ENCODE measurements around the gene MALRD1. TPM values are rescaled to one million over a fixed set of nuclear protein-coding genes. Genes with fewer than 3 reads are reported as not detected.

Gene MALRD1
- total RNA-seq, 1 donor from 2014 or later = 0.28 TPM

DNA sequence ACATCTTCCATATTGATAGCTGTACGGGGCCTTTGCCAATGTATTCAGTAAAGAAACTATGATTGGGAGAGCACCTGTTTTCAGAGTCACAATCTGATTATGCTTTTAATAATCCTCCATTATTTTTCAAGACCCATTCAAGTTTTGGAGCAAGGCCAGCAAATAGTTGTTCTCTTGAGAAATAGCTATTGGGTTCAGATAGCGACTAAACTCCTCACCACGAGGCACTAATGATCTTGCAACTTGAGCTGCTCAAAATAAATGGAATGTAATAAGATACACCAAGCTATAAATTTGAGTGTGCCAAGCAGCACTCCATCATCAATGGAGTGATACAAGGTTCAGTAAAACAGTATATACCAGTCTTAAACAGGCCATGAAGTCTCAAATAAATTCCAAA lies 7.4 kb upstream of the MALRD1 start:
- Mint-ChIP-seq H3K4me1 (ENCODE audit: unreplicated experiment) (no peaks in the 10 kb centered on the region), H3K27me3 (ENCODE audit: unreplicated experiment) (peaks cover 2% of the 10 kb centered on the region), H3K27ac (ENCODE audit: unreplicated experiment) (no peak overlapping the region), H3K36me3 (ENCODE audit: low read depth, unreplicated experiment) (no peaks in the 10 kb centered on the region), H3K9me3 (ENCODE audit: unreplicated experiment) (no peaks in the 10 kb centered on the region), H3K4me3 (ENCODE audit: unreplicated experiment) (no peak overlapping the region)
- no peak for DNase-seq (ENCODE audit: low spot score)
- TF ChIP-seq, protein P1, sequence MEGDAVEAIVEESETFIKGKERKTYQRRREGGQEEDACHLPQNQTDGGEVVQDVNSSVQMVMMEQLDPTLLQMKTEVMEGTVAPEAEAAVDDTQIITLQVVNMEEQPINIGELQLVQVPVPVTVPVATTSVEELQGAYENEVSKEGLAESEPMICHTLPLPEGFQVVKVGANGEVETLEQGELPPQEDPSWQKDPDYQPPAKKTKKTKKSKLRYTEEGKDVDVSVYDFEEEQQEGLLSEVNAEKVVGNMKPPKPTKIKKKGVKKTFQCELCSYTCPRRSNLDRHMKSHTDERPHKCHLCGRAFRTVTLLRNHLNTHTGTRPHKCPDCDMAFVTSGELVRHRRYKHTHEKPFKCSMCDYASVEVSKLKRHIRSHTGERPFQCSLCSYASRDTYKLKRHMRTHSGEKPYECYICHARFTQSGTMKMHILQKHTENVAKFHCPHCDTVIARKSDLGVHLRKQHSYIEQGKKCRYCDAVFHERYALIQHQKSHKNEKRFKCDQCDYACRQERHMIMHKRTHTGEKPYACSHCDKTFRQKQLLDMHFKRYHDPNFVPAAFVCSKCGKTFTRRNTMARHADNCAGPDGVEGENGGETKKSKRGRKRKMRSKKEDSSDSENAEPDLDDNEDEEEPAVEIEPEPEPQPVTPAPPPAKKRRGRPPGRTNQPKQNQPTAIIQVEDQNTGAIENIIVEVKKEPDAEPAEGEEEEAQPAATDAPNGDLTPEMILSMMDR (IDR thresholded peaks at IDR 0.05; ENCODE audit: unreplicated experiment) = no peak

DNA sequence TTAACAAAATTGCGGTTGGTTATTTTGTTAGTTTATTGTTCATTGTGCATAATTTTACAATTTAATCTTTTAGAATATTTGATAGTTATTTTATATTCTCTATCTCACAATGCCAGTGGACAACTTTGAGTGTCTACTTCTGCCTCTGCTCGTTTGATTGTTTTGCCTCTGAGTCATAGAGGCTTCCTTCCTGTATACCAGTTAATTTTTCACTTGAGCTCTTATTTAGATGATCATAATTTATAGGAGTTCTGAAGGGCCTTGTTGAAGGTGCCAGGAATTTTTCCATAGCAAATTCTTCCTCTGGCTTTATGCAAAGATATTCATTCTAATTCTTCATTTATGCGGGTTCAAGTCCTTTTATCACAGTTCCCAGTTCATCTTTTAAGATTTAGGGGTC lies 5.2 kb upstream of the MALRD1 start:
- no peaks in the 10 kb centered on the region for H3K4me1 Mint-ChIP-seq (ENCODE audit: unreplicated experiment)
- H3K27ac Mint-ChIP-seq (ENCODE audit: unreplicated experiment) = no peak overlapping the region
- H3K27me3 Mint-ChIP-seq (ENCODE audit: unreplicated experiment) = peaks cover 2% of the 10 kb centered on the region
- no peak for DNase-seq (ENCODE audit: low spot score)
- H3K9me3 Mint-ChIP-seq (ENCODE audit: unreplicated experiment) = no peaks in the 10 kb centered on the region
- TF ChIP-seq, protein P1 (IDR thresholded peaks at IDR 0.05; ENCODE audit: unreplicated experiment) = no peak
- H3K36me3 Mint-ChIP-seq (ENCODE audit: low read depth, unreplicated experiment) = no peaks in the 10 kb centered on the region
- no peak overlapping the region for H3K4me3 Mint-ChIP-seq (ENCODE audit: unreplicated experiment)

DNA sequence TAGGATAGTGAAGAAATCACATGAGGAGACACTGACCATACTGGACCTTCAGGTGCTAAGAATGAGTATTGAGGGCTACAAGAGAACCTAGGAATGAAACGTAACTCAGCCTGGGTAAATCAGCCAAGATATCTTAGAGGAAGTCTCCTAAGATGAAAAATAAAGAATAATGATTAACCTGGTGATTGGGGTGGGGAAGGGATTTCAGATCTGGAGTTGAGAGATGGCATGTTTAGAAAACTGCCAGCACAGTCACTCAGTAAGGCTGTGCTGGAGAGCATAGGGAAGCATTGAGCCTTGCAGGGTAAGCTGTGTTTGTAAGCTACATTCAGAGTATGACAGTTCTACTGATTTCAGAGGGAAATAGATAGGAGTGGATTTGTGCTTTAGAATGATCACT lies 1.9 kb upstream of the MALRD1 start:
- Mint-ChIP-seq H3K36me3 (ENCODE audit: low read depth, unreplicated experiment) (no peaks in the 10 kb centered on the region), H3K27ac (ENCODE audit: unreplicated experiment) (no peak overlapping the region), H3K4me3 (ENCODE audit: unreplicated experiment) (no peak overlapping the region), H3K4me1 (ENCODE audit: unreplicated experiment) (no peaks in the 10 kb centered on the region), H3K27me3 (ENCODE audit: unreplicated experiment) (no peaks in the 10 kb centered on the region), H3K9me3 (ENCODE audit: unreplicated experiment) (no peaks in the 10 kb centered on the region)
- TF ChIP-seq, protein P1 (IDR thresholded peaks at IDR 0.05; ENCODE audit: unreplicated experiment) = no peak
- no peak for DNase-seq (ENCODE audit: low spot score)

GRCh38 chr10:19048891-19049290 lies 290 bp downstream of the MALRD1 start:
- DNase-seq (ENCODE audit: low spot score) = no peak
- H3K36me3 Mint-ChIP-seq (ENCODE audit: low read depth, unreplicated experiment) = no peaks in the 10 kb centered on the region
- no peaks in the 10 kb centered on the region for H3K27me3 Mint-ChIP-seq (ENCODE audit: unreplicated experiment)
- H3K4me1 Mint-ChIP-seq (ENCODE audit: unreplicated experiment) = no peaks in the 10 kb centered on the region
- no peak overlapping the region for H3K27ac Mint-ChIP-seq (ENCODE audit: unreplicated experiment)
- no peak overlapping the region for H3K4me3 Mint-ChIP-seq (ENCODE audit: unreplicated experiment)
- TF ChIP-seq, protein P1 (IDR thresholded peaks at IDR 0.05; ENCODE audit: unreplicated experiment) = no peak
- H3K9me3 Mint-ChIP-seq (ENCODE audit: unreplicated experiment) = no peaks in the 10 kb centered on the region

GRCh38 chr10:19049567-19049966 lies 966 bp downstream of the MALRD1 start:
- no peak overlapping the region for H3K27ac Mint-ChIP-seq (ENCODE audit: unreplicated experiment)
- no peaks in the 10 kb centered on the region for H3K36me3 Mint-ChIP-seq (ENCODE audit: low read depth, unreplicated experiment)
- no peak overlapping the region for H3K4me3 Mint-ChIP-seq (ENCODE audit: unreplicated experiment)
- no peaks in the 10 kb centered on the region for H3K4me1 Mint-ChIP-seq (ENCODE audit: unreplicated experiment)
- no peaks in the 10 kb centered on the region for H3K27me3 Mint-ChIP-seq (ENCODE audit: unreplicated experiment)
- TF ChIP-seq, protein P1 (IDR thresholded peaks at IDR 0.05; ENCODE audit: unreplicated experiment) = no peak
- no peaks in the 10 kb centered on the region for H3K9me3 Mint-ChIP-seq (ENCODE audit: unreplicated experiment)
- DNase-seq (ENCODE audit: low spot score) = no peak
